Spleen (tissue), 7 donors: Measurements from ENCODE around the gene OR4X1.

Experiments
- POLR2A ChIP-seq, 3 donors: fragments of 450-650 bp; IDR thresholded peaks; one replicate each; pipeline ENCODE4 v1.5.1; 2017; ENCODE audit warnings: antibody characterized with exemption in 3 of 3, mild to moderate bottlenecking in 1 of 3
- TF ChIP-seq, protein P1 (sequence below), 11 experiments: fragments of 200-600 bp in 7 of 11; fragments of 450-650 bp in 4 of 11; sonication (generic) in 4 of 11; IDR thresholded peaks in 8 of 11; conservative IDR thresholded peaks in 3 of 11; 1 replicate in 7 of 11; 2 replicates in 4 of 11; pipeline versions ENCODE4 v1.4.0 to v1.8.0; 2016 to 2021; ENCODE audit warnings: antibody characterized with exemption in 11 of 11, inconsistent platforms in 4 of 11, mild to moderate bottlenecking in 1 of 11
- donor health status: DM: no; HTN: no; CAD: no; lungs with moderate emphysema.
- donor health status: DM: no; HTN: no; CAD: no.
- donor health status: DM: no; HTN: no; CAD: no.

DNA sequence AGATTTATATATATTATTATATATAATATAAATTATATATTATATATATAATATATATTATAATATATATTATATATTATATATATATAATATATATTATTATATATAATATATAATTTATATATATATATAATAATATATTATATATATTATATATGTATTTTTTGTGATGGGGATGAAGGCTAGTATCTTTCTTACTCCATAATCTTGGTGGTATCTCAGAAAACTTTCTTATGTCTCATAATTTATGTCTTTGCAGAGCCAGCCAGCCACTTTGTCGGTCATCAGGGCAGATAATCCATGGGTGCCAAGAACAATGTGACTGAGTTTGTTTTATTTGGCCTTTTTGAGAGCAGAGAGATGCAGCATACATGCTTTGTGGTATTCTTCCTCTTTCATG is 42.3 kb downstream of the OR4X1 start, which contains the start of gene OR4S1:
- TF ChIP-seq, protein P1, sequence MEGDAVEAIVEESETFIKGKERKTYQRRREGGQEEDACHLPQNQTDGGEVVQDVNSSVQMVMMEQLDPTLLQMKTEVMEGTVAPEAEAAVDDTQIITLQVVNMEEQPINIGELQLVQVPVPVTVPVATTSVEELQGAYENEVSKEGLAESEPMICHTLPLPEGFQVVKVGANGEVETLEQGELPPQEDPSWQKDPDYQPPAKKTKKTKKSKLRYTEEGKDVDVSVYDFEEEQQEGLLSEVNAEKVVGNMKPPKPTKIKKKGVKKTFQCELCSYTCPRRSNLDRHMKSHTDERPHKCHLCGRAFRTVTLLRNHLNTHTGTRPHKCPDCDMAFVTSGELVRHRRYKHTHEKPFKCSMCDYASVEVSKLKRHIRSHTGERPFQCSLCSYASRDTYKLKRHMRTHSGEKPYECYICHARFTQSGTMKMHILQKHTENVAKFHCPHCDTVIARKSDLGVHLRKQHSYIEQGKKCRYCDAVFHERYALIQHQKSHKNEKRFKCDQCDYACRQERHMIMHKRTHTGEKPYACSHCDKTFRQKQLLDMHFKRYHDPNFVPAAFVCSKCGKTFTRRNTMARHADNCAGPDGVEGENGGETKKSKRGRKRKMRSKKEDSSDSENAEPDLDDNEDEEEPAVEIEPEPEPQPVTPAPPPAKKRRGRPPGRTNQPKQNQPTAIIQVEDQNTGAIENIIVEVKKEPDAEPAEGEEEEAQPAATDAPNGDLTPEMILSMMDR (IDR thresholded peaks at IDR 0.05 in 8 of 11, conservative IDR thresholded peaks at IDR 0.05 in 3 of 11) = no peak
- no peak for TF ChIP-seq POLR2A (IDR thresholded peaks at IDR 0.05)
